GM10266 (cell line): ENCODE results near the gene HABP4.

Source experiments
- DNase-seq: peaks from one replicate; pipeline ENCODE4 v3.0.0; 2012; ENCODE audit errors: extremely low spot score
- CTCF ChIP-seq: IDR thresholded peaks from 2 replicates; pipeline ENCODE4 v1.5.1; 2012; ENCODE audit warnings: mild to moderate bottlenecking, low read depth; ENCODE audit not compliant: control insufficient read depth, insufficient read depth; ENCODE audit errors: missing control alignments

The HABP4 gene

GRCh38 chr9:96436456-96437126, 13.4 kb upstream of the HABP4 start:
- no peak for DNase-seq
- TF ChIP-seq CTCF = no peak

GRCh38 chr9:96437454-96437853, 12.5 kb upstream of the HABP4 start:
- no peak for DNase-seq
- no peak for TF ChIP-seq CTCF

- DNase-seq = no peak
- no peak for TF ChIP-seq CTCF
Measured at GRCh38 chr9:96440671-96441199, 9.2 kb upstream of the HABP4 start.

GRCh38 chr9:96441798-96442445, 8.0 kb upstream of the HABP4 start:
- DNase-seq = peak; percentile 53
- TF ChIP-seq CTCF = peak; percentile 63

- TF ChIP-seq CTCF = no peak
Measured at GRCh38 chr9:96442491-96442890, 7.5 kb upstream of the HABP4 start.

GRCh38 chr9:96447406-96447805, 2.6 kb upstream of the HABP4 start:
- TF ChIP-seq CTCF = no peak
- no peak for DNase-seq

More at GRCh38 chr9:96442491-96442890, 7.5 kb upstream of the HABP4 start:
- no peak for DNase-seq
